ENCODE results near the gene CYP24A1. TPM values are rescaled to one million over a fixed set of nuclear protein-coding genes. Genes with fewer than 3 reads are reported as not detected.
A peak's percentile ranks its signal among the peaks of the same experiment; 100 is the strongest.

The CYP24A1 gene
- polyA plus RNA-seq, 1 donor (not counting 4 experiments of a cell fraction or from before 2014, with no cell fraction given), result 18.2 TPM

DNA sequence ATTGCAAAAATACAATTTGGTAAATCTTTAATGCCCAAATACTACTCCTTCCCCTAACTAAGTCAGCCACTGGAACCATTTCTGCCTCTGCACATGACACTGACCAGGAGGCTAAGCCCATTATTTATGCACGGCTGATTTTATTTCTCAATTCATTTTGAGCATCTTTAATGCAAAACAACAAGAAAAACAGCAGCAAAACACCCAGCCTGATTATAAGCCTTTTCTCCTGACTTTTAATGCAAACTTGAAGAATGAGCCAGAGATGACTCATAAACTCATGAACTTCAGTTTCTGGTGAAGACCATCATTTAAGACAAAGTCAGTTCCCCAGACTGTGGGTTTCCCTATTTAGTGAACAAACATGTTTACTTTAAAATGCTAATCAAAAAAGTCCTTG, 51.6 kb downstream of the CYP24A1 start:
- H3K9ac ChIP-seq (ENCODE audit: control insufficient read depth, extremely low read depth, insufficient read depth, low read length), result peak overlapping the region; percentile 71

DNA sequence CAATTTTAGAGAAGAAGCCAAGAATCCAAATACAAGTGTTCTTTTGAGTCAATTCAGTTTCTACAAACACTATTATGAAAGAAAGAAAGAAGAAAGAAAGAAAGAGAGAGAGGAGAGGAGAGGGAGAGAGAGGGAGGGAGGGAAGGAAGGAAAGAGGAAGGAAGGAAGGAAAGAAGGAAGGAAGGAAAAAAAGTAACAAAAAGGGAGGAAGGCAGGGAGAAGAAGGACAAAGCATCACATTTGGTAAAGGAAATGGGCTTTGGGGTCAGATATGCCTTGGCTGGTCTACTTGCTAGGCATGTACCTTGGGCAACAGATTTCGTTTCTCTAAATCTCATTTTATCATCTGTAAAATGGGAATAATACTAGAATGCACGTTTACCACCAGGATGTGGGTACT, 54.0 kb downstream of the CYP24A1 start:
- no peak overlapping the region for H3K27ac ChIP-seq (ENCODE audit: control insufficient read depth, insufficient read depth, low read length)
- no peaks in the 10 kb centered on the region for H4K20me1 ChIP-seq (ENCODE audit: control insufficient read depth, extremely low read depth, insufficient read depth, low read length)
- no peak overlapping the region for H3K4me2 ChIP-seq (ENCODE audit: control insufficient read depth, extremely low read depth, insufficient read depth, low read depth, low read length)
- no peak overlapping the region for H2AFZ ChIP-seq (ENCODE audit: control insufficient read depth, low read length)
- FAIRE-seq (no peak), DNase-seq (ENCODE audit: low read depth, low spot score) (no peak)
- H3K9me3 ChIP-seq (ENCODE audit: control insufficient read depth, low read depth, low read length), result no peaks in the 10 kb centered on the region
- H3K79me2 ChIP-seq (ENCODE audit: control insufficient read depth, insufficient read depth, low read length), result no peaks in the 10 kb centered on the region
- no peaks in the 10 kb centered on the region for H3K36me3 ChIP-seq (ENCODE audit: control insufficient read depth in 2 of 2, extremely low read depth in 1 of 2, insufficient read depth in 2 of 2, low read length in 2 of 2)
- no peaks in the 10 kb centered on the region for H3K27me3 ChIP-seq (ENCODE audit: control insufficient read depth, extremely low read depth, insufficient read depth, low read length)
- dilution Hi-C loops (cut with MboI; ENCODE audit: extremely low pct_ligation_motif_present, low sequenced_read_pairs), result no loop called here
- H3K4me1 ChIP-seq (ENCODE audit: control insufficient read depth, extremely low read depth, insufficient read depth, low read length), result peaks cover 34% of the 10 kb centered on the region
- H3K9ac ChIP-seq (ENCODE audit: control insufficient read depth, extremely low read depth, insufficient read depth, low read length), result no peak overlapping the region
- H3K9me1 ChIP-seq (ENCODE audit: control insufficient read depth, extremely low read depth, insufficient read depth, low read length), result no peaks in the 10 kb centered on the region
- H3K4me3 ChIP-seq (ENCODE audit: control insufficient read depth in 2 of 3, extremely low read depth in 1 of 3, insufficient read depth in 2 of 3, low read depth in 1 of 3, low read length in 3 of 3), result no peak overlapping the region
- no peak for TF ChIP-seq EZH2 (IDR thresholded peaks at IDR 0.05; ENCODE audit: low read length)
- TF ChIP-seq, protein P1, sequence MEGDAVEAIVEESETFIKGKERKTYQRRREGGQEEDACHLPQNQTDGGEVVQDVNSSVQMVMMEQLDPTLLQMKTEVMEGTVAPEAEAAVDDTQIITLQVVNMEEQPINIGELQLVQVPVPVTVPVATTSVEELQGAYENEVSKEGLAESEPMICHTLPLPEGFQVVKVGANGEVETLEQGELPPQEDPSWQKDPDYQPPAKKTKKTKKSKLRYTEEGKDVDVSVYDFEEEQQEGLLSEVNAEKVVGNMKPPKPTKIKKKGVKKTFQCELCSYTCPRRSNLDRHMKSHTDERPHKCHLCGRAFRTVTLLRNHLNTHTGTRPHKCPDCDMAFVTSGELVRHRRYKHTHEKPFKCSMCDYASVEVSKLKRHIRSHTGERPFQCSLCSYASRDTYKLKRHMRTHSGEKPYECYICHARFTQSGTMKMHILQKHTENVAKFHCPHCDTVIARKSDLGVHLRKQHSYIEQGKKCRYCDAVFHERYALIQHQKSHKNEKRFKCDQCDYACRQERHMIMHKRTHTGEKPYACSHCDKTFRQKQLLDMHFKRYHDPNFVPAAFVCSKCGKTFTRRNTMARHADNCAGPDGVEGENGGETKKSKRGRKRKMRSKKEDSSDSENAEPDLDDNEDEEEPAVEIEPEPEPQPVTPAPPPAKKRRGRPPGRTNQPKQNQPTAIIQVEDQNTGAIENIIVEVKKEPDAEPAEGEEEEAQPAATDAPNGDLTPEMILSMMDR (optimal IDR thresholded peaks at IDR 0.05 in 1 of 3, IDR thresholded peaks at IDR 0.05 in 1 of 3, conservative IDR thresholded peaks at IDR 0.05 in 1 of 3; ENCODE audit: extremely low read depth in 1 of 3, insufficient read depth in 2 of 3, low read length in 3 of 3), result no peak

More for the DNA sequence above, 51.6 kb downstream of the CYP24A1 start:
- Histone ChIP-seq H3K79me2 (ENCODE audit: control insufficient read depth, insufficient read depth, low read length) (no peaks in the 10 kb centered on the region), H3K9me1 (ENCODE audit: control insufficient read depth, extremely low read depth, insufficient read depth, low read length) (no peaks in the 10 kb centered on the region), H3K27ac (ENCODE audit: control insufficient read depth, insufficient read depth, low read length) (peak overlapping the region; percentile 99), H3K4me3 (ENCODE audit: control insufficient read depth in 2 of 3, extremely low read depth in 1 of 3, insufficient read depth in 2 of 3, low read depth in 1 of 3, low read length in 3 of 3) (no peak overlapping the region), H3K36me3 (ENCODE audit: control insufficient read depth in 2 of 2, extremely low read depth in 1 of 2, insufficient read depth in 2 of 2, low read length in 2 of 2) (no peaks in the 10 kb centered on the region), H3K27me3 (ENCODE audit: control insufficient read depth, extremely low read depth, insufficient read depth, low read length) (no peaks in the 10 kb centered on the region), H3K9me3 (ENCODE audit: control insufficient read depth, low read depth, low read length) (no peaks in the 10 kb centered on the region), H3K4me2 (ENCODE audit: control insufficient read depth, extremely low read depth, insufficient read depth, low read depth, low read length) (peak overlapping the region; percentile 11), H3K4me1 (ENCODE audit: control insufficient read depth, extremely low read depth, insufficient read depth, low read length) (peaks cover 34% of the 10 kb centered on the region), H4K20me1 (ENCODE audit: control insufficient read depth, extremely low read depth, insufficient read depth, low read length) (no peaks in the 10 kb centered on the region), H2AFZ (ENCODE audit: control insufficient read depth, low read length) (no peak overlapping the region)
- TF ChIP-seq, protein P1 (optimal IDR thresholded peaks at IDR 0.05 in 1 of 3, IDR thresholded peaks at IDR 0.05 in 1 of 3, conservative IDR thresholded peaks at IDR 0.05 in 1 of 3; ENCODE audit: extremely low read depth in 1 of 3, insufficient read depth in 2 of 3, low read length in 3 of 3), result no peak
- no peak for TF ChIP-seq EZH2 (IDR thresholded peaks at IDR 0.05; ENCODE audit: low read length)
- dilution Hi-C loops (cut with MboI; ENCODE audit: extremely low pct_ligation_motif_present, low sequenced_read_pairs), result no loop called here
- FAIRE-seq (no peak), DNase-seq (ENCODE audit: low read depth, low spot score) (no peak)
